Hepatic stellate cell (primary cell): ENCODE data around the gene MICAL3.

Experiments used
- DNase-seq: peaks from one replicate; pipeline ENCODE4 v3.0.0; 2011; ENCODE audit warnings: low spot score

MICAL3 gene

DNA sequence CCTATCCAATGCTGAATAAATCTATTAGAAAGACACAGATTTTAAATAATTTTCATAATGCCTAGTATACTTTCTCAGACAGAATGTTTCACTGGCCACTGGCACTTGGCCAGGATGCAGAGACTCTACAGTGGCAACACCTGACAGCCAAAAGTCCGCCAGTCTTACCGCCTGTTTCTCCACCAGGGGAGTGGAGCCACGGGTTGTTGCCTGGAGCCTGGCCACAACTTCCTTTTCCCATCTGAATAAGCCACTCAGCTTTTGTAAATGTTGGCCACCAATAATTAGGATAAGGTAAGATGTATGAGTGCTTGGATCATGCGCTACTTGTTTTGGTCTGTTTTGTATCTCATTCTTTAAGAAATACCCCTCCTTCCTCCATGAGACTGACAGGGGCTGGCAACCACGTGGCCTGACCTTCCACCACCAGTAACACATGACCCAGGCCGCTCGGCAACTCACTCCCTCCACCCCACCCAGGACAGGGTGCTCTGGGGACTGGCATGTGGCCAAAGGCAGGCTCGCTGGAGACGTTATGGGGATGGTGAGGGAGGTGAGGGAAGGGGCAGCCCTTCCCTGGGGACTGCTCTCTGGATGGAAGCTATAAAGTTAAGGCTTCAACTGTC, 157.1 kb downstream of the MICAL3 start:
- DNase-seq: no peak

DNA sequence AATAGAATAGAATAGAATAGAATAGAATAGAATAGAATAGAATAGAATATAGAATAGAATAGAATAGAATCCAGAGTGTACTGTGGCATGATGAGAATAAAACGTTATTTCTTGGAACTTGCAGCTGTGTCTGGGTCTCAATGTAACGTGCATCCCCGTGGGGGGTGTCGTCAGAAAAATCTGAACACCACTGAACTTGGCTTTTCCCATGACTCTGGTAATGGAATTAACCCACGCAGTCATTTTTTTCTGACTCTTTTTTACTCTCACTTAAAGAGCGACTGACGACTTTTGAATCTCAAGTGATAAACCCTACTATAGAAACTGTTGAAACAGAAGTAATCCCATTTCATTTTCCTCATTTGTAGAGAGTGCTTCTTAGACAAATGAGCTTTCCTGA, 157.7 kb downstream of the MICAL3 start:
- DNase-seq: no peak

DNA sequence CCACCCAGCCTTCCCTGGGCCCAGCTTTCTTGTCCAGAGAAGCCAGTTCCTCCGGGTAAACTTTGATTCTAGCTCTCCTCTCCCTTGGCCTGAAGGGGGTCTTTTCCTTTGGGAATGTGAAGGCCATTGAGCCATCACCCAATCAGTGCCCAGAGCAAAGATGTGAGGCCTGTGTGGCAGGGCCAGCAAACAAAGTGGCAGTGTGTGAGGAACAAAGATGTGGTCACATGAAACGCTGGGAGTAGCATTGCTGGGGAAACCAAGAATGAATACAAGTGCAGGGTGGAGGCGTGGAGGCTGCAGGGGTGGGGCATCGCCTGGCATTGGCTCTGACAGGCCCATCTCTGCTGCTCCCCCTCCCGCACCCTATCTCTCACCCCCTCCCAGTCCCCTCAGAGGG, 158.2 kb downstream of the MICAL3 start:
- DNase-seq: no peak

DNA sequence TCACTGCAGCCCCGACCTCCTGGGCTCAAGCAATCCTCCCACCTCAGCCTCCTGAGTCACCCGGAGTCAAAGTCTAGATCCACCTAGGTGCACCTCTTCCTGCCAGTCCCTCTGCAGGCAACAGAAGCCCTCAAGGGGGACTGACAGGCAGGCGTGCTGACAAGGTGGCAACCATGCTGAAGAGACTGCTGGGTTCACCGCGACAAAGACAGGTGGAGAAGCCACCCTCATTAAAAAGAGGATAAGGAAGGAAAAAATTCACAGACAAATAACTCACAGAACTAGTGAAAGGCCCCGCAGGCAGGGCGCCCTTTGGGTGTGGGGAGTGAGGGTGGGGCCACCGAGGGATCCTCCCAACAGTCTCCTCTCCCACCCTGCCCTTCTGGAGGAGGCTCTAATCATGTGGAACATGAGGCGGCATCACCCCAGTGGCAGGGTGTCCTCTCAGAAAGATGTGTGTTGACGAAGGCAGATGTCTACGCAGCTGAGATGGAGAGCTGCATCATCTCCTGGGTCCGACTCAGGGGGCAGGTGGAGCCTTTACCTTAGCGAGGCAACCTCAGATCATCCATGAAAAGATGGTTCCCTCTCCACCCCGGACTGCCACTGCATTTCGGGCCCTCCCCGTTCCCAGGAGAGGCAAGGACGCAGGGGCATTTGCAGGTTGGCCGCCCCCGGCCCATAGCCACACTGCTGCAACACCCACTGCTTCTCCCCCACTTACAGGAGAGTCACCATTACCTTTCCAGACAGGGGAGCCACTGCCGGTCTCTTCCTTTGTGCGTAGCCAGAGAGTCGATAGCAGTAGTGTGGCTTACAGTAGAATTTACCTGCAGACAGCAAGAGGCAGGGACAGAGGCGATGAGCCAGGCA, 158.9 kb downstream of the MICAL3 start:
- DNase-seq: no peak

DNA sequence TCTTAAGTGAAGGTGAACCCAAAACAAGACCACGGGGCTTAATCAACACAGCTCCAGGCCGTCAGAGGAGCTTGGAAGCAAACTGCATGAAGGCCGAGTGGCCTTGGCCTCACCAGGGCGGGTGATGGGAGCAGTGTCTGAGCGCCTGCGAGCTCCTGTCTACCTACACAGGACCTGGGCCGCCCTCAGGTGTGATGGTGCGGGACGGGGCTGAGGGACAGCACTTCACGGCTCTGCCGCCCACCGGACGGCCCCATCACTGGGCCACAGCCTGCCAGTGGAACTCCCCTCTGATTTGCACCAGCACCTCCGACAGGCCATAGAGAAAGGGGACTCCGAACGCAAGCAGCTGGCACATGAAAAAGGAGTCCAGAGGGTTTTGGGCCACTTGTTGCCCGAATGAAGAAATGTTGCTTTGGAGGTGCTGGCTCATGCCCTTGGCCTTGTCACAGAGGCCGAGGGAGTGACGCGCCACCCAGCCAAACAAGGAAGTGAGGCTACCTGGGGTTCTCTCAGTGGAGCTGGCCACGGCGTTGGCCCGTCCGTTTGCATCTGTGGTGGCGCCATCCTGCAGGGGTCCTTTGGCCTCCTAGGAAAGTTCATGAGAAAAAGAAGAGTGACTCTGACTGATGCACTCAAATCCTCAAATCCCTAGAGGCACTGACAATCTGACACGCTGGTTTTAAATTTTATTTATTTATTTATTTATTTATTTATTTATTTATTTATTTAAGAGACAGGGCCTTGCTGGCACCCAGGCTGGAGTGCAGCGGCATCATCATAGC, 159.8 kb downstream of the MICAL3 start:
- DNase-seq: no peak

DNA sequence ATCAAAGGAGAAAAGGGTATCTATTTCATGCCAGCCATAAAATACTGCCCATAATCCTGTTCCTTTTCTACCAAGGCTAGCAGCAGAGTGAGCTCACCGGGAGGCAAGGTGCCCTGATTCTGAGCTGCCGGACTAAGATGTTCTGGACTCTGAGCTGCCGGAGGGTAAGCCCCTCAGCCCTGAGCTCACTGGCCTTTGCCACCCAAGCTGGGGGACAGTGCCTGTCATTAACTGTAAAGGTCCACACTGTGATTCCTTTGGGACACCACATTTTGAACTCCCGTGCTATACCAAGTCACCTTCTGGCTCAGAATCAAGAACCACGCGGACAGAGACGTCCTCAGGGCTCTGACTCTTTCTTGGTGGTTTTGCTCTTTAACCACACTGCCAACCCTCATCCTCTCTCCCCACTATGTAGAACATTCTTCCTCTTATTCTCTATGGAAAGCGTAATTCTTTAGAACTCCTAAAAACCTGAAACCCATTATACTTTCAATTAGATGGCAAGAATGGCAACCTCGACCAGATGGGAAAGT, 161.6 kb downstream of the MICAL3 start:
- no peak for DNase-seq

DNA sequence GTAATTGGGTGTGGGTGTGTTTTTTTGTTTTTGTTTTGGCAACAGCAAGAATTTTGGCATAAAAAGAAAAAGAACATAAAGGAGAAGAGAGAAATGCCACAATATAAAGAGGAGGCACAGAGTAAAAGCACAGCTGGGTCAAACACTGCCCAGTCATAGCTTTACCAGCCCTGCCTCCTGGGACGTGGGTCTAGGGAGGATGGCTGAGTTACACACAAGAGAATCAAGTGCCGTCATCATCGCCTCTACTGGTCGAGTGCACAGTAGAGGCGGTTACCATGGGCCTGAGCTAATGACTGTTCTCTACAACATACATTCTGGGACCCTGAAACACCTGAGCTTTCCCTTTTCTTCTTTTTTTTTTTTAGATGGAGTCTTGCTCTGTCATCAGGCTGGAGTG, 162.5 kb downstream of the MICAL3 start:
- no peak for DNase-seq

DNA sequence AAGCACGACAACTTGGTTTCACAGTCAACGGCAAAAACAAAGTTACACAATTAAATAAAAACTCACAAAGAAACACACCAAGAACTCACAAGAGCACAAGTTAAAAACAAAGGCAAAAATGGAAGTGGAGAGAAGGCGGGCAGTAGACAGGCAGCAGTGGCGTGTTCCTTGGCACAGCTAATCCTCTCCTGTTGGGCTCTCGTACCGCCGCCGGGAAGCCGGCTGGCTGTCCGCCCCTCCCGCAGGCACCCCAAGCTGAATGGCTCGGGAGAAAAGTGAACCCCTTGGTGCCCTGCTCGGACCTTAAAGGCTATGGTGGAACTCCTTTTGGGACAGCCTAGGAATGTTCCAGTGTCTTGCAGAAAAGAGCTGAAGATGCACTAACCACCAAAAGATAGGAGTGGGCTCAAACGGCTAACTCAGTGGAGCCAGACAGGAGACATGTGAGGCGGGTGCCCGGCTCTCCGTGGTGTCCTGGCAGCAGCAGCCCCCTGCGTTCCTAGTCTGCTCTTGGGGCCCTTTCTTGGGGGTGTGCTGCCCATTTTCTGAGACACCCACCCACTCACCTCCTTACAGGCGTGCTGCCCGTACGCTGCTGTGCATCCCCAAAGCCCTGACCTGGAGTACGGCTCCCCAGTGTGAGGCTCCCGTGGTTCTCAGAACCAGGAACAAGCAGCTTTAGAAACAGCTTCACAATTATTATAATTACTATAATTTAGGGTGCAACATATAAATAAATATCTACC, 164.0 kb downstream of the MICAL3 start:
- DNase-seq: no peak

DNA sequence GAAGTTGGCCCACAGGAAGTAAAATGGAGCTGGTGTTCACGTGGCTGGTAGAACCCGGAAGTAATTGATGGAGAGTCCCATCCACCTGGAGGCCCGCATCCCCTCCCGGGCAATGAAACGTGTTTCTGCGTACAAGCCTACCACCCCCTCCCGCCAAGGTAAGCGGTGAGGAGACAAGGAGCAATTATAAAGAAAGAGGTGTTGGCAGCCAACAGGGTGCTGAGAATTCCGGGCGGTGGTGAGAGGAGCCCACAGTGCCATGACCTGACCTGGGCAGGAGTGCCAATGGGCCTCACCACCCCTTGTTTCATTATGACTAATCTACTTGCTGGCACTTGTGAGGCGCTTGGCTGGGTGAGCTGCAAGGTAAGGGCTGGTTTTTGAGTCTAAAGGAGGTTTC, 166.3 kb downstream of the MICAL3 start:
- no peak for DNase-seq

DNA sequence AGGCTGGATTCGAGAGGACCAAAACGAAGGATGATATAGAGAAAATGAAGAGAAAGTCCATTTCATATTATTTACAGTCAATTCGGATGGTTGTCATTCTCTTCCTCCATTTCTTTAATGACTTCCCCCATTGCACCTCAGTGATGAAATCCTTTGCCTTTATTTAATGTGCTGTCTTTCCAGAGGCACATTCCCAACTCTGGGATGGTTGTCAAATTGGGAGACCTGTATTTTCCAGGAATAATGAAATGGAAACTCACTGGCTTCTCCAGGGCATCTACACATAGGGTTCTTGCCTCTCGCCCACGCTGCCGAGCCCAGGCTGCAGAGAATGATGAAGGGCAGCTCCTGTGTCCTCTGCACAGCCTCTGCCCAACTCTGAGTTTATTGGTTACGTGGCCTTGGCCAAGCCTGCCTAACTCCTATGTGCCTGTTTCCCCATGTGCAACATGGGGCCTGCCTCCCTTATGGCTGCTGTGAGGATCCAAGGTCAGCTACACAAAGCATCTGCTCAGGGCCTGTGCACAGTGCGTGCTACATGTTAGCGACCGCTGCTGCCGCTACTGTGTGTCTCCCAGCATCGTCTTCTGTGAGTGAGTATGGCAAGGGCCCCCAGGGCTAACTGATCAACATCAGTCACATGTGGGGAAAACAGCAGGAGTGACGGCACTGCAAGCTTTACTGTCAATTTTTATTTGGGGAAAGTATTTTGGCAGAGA, 168.6 kb downstream of the MICAL3 start:
- DNase-seq: no peak

DNA sequence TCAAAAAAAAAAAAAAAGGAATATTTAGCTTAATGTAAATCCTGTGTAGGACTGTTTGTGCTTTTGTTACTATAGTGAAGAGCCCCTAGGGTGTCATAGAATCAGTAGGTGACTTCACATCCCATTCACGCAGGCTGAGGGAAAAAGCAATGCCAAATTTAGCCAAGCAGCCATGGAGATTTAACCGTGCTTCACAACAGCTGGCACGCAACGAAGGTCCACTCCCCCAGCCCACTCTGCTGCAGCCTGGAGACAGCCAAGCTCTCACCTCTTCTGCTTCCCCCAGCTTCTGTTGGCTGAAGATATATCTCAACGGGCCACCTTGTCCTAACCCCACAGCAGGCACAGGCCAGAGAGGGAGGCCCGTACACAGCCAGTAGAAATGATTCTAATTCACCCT, 171.3 kb downstream of the MICAL3 start:
- DNase-seq: no peak

DNA sequence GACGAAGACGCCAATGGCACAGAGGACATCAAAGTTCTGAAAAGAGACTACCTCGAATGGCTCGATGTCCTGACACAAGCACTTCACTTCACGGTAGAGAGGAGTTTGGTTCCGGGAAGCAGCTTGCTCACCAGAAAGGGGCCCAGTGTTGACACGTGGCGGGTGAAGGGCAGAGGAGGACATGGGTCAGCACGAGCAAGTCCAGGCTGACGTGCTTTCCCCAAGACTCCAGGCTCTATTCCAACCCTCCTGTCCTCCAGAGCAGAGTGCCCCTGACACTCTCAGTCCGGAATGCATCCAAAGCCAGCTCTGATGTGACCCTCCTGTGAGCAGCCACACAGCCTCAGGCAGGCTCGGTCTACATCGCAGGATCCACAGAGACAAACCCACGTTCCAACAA, 172.6 kb downstream of the MICAL3 start:
- no peak for DNase-seq

DNA sequence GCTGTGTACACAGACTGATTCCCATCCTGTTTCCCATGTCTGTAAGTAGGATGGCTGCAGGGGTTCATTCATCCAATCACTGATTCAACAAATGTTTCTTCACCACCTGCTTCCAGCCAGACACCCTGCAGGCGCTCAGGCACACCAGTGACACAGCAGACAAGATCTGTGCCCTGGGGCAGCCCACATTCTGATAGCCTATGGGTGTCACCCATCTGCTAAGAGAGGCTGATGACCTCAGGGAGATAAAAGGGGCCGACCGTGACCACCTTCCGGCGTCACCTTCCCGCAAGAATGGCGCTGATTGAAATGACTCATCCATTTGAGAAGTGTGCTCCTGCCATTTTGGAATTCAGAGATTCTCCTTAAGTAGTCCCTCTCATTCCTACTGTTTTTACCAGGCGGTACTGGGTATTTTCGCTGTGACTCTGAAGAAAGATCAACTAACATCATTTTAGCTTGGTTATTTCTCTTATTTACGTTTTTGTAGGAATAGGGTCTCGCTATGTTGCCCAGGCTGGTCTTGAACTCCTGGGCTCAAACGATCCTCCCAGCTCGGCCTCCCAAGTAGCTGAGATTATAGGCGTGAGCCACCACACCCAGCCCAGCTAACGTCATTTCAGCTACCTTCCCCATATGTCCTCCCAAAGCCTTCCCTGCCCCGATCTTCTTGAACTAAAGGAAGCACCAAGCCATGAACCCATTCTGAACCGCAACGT, 176.8 kb downstream of the MICAL3 start:
- DNase-seq: no peak

DNA sequence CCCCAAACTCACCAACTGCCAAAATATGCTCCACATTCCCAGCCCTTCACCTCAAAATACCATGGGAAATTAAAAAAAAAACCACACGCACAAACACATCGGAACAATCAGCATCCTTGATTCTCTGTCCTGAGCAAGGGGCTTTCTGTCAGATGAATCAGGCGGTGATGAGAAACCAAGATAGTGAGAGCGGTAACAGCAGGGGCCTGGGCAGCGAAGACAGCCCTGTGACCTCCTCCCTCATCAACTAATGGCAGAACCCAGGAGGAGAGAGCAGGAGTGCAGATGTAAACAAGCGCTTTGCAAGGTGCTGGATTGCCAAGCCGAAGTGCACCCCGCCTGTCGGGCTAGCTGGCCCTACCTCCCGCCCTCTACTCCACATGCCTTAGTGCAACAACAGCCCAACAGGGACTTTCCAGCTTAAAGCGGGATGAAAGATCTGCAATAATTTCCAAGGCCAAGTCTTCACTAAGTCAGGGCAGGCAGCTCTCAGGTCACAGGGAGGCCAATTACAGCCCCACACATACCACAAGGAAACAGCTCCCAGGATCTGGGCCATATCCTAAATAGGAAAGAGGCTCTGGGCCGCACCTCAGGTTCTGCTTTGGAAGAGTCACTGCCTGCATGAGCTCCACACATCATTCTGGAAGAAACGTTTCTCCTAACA, 177.9 kb downstream of the MICAL3 start:
- no peak for DNase-seq

DNA sequence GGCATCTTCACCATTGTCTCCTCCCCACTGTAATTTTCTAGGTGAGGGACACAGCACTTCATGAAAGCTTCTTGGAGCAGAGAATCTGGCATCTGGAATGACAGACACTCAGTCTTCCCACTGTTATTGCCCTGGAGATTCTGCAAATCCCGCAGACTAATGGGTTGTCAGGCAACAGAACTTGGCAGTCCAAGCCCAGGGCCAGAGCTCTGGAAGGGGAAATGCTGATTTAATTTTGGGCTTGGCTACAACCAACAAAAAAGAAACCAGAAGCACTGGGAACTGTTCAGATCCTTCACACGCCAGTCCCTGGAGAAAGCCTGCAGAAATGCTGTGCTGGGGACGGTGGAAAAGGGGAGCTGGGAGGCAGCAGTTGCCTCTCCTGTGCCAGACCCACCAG, 178.6 kb downstream of the MICAL3 start:
- DNase-seq: no peak

DNA sequence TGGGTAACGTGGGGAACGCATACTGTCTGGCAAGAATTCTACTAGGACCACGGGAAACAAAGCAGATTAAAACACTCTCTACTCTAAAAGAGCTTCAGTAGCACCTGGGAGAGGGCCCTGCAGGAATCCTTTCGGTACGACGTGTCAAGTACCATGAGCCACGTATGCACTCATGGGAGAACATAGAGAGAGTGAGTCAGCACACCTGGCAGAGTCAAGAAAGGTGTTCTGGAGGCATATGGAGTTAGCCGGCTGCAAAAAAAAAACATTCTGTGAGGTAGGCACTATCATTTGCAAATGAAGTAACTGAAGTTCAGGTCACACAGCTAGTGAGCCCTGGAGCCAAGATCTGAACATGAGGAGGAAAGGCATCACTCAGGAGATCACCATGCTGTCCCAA, 179.0 kb downstream of the MICAL3 start:
- DNase-seq: no peak

DNA sequence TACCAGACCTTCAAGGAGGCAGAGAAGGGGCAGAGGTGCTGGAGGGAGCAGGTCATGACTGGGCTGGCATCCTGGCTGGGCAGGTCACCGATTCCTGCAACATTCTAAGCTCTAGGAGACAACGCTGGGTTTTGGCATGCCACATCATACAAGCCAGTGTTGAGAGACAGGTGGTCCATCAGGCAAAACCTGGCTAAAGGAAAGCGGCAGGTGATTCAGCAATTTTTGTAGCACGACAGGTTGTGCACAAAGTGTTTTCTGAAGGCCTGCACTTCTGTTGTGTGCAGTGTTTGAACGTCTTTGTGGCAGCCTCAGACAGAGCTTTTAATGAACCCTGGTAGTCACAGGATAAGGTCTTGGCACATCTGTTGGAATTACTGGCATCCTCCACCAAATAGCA, 180.2 kb downstream of the MICAL3 start:
- DNase-seq: no peak

DNA sequence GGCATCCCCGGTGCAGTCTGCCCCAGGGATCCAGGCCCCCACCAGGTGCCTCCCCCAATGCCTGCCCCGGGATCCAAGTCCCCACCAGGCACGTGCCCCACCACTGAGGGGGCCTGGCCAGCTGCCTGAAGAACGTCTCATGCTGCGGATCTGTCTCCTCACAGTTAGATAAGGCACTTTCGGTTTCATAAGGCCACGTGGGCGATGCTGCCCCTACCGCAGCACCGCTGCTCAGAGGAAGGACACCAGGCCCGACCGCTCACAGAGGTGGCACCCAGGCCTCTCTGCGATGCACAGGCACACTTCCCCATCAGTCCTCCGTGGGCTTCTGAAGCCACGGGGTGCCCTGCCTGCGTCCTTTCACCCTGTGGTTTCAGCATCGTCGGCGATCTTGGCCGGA, 182.0 kb downstream of the MICAL3 start:
- DNase-seq: peak; percentile 76

DNA sequence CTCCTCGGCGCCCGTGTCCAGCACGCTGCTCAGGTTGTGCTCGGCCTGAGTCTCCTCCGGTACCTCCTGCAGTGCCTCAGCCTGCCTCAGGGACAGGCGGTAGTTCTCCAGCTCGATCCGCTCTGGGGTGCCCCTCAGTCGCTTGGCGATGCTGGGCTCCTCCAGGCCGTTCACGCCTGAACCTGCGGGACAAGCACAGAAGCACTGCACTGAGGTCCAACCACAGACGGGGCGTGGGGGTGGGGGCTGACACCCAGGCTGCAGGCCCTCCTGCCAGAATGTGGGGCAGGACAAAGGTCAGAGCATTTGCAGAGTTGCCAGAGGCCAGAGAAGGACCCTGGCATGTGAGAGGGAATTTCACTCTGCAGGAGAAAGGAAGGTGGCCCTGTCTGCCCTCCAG, 182.5 kb downstream of the MICAL3 start:
- DNase-seq: no peak
